Measurements from ENCODE around the gene PLEKHA4.

PLEKHA4 gene

GRCh38 chr19:48845384-48845783 lies 23.0 kb downstream of the PLEKHA4 start:
- Histone ChIP-seq H3K4me1 (no peaks in the 10 kb centered on the region), H3K36me3 (0 out of 2 replicates have a peak, but pooled peaks cover 4% of the 10 kb centered on the region), H3K27me3 (no peaks in the 10 kb centered on the region), H3K4me3 (ENCODE audit: low read depth, low read length) (no peak overlapping the region), H3K9me3 (no peaks in the 10 kb centered on the region)
- DNase-seq, result no peak
- TF ChIP-seq, protein P1, sequence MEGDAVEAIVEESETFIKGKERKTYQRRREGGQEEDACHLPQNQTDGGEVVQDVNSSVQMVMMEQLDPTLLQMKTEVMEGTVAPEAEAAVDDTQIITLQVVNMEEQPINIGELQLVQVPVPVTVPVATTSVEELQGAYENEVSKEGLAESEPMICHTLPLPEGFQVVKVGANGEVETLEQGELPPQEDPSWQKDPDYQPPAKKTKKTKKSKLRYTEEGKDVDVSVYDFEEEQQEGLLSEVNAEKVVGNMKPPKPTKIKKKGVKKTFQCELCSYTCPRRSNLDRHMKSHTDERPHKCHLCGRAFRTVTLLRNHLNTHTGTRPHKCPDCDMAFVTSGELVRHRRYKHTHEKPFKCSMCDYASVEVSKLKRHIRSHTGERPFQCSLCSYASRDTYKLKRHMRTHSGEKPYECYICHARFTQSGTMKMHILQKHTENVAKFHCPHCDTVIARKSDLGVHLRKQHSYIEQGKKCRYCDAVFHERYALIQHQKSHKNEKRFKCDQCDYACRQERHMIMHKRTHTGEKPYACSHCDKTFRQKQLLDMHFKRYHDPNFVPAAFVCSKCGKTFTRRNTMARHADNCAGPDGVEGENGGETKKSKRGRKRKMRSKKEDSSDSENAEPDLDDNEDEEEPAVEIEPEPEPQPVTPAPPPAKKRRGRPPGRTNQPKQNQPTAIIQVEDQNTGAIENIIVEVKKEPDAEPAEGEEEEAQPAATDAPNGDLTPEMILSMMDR (IDR thresholded peaks at IDR 0.05; ENCODE audit: low read depth, low read length), result no peak

DNA sequence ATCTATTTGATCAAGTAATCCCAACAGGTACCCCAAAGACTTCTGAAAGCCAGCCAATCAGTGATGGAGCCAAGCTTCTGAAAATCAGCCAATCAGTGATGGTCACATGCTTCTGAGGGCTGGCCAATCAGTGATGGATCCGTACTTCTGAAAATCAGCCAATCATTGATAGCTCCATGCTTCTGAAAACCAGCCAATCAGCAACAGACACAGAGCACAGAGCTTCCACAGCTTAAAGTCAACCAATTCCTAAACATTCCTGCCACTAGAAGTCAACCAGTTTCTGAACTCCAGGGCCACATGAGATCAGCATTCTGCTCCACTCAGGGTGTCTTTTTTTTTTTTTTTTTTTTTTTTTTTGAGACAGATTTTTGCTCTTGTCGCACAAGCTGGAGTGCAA lies 23.9 kb downstream of the PLEKHA4 start:
- Histone ChIP-seq H3K4me1 (no peaks in the 10 kb centered on the region), H3K9me3 (no peaks in the 10 kb centered on the region), H3K27me3 (no peaks in the 10 kb centered on the region), H3K36me3 (0 out of 2 replicates have a peak, but pooled peaks cover 4% of the 10 kb centered on the region), H3K4me3 (ENCODE audit: low read depth, low read length) (no peak overlapping the region)
- TF ChIP-seq, protein P1 (IDR thresholded peaks at IDR 0.05; ENCODE audit: low read depth, low read length), result no peak
- no peak for DNase-seq

DNA sequence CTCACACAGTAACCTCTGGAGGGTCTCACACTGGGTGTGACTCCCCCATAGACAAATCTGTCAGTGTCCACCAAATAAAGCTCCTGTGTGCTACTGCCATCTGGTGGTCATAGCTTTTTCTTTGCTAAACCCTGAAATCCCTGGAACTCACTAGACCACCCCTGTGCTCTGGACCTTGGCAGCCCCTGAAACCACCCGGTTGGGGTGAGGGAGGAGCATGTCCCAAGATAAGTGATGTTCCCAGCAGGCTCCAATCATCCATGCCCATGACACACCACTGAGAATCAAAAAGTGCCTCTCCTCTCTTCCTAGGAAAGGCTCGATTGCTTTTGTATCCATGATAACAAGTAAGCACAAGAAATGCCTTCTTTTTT lies 25.6 kb downstream of the PLEKHA4 start:
- H3K36me3 ChIP-seq, result 0 out of 2 replicates have a peak, but pooled peaks cover 4% of the 10 kb centered on the region
- TF ChIP-seq, protein P1 (IDR thresholded peaks at IDR 0.05; ENCODE audit: low read depth, low read length), result peak; percentile 91
- H3K4me3 ChIP-seq (ENCODE audit: low read depth, low read length), result no peak overlapping the region
- H3K4me1 ChIP-seq, result no peaks in the 10 kb centered on the region
- H3K9me3 ChIP-seq, result no peaks in the 10 kb centered on the region
- no peaks in the 10 kb centered on the region for H3K27me3 ChIP-seq
- DNase-seq, result peak; percentile 68

GRCh38 chr19:48841571-48841970 lies 26.8 kb downstream of the PLEKHA4 start:
- TF ChIP-seq, protein P1 (IDR thresholded peaks at IDR 0.05; ENCODE audit: low read depth, low read length), result no peak
- no peaks in the 10 kb centered on the region for H3K27me3 ChIP-seq
- no peak overlapping the region for H3K4me3 ChIP-seq (ENCODE audit: low read depth, low read length)

DNA sequence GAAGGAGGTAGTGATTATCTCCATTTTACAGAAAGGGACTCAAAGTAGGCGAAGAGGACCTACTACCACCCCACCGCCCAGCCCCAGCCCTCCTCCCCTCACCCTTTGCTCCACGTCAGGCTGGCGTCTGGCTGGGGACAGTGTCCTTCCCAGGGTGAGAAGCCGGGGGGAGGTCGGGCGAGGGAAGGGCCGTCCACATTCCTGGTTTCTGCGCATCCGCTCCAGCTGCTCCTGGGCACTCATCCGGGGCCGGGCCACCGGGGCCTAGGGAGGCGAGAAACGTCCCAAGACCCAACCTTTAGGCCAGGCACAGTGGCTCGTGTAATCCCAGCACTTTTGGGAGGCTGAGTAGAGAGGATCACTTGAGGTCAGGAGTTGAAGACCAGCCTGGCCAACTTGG lies 27.4 kb downstream of the PLEKHA4 start:
- Histone ChIP-seq H3K4me1 (no peaks in the 10 kb centered on the region), H3K4me3 (ENCODE audit: low read depth, low read length) (no peak overlapping the region), H3K9me3 (no peaks in the 10 kb centered on the region), H3K36me3 (0 out of 2 replicates have a peak, but pooled peaks cover 4% of the 10 kb centered on the region), H3K27me3 (no peaks in the 10 kb centered on the region)
- TF ChIP-seq, protein P1 (IDR thresholded peaks at IDR 0.05; ENCODE audit: low read depth, low read length), result no peak
- DNase-seq, result no peak

More at GRCh38 chr19:48841571-48841970, 26.8 kb downstream of the PLEKHA4 start:
- H3K4me1 ChIP-seq, result no peaks in the 10 kb centered on the region
- H3K36me3 ChIP-seq, result 0 out of 2 replicates have a peak, but pooled peaks cover 4% of the 10 kb centered on the region
- no peak for DNase-seq
- no peaks in the 10 kb centered on the region for H3K9me3 ChIP-seq

DNA sequence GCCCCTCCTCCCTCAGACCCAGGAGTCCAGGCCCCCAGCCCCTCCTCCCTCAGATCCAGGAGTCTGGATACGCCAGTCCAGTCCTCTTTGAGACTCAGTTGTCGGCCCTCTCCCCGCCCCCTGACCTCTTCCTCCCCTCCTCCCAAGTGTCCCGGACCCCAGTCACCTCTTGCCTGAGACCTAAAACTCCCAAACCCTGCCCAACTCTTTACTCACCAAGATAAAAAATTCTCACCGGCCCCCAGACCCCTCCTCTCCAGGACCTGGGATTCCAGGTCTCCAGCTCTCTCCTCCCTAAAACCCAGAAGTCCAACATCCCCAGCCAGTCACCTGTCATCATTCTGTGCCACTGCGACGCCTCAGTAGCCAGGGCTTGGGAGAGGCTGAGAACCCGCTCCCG lies 30.7 kb downstream of the PLEKHA4 start:
- peak overlapping the region; percentile 63 for H3K4me3 ChIP-seq (ENCODE audit: low read depth, low read length)
- no peaks in the 10 kb centered on the region for H3K27me3 ChIP-seq
- DNase-seq, result no peak
- TF ChIP-seq, protein P1 (IDR thresholded peaks at IDR 0.05; ENCODE audit: low read depth, low read length), result no peak
- no peaks in the 10 kb centered on the region for H3K9me3 ChIP-seq
- H3K36me3 ChIP-seq, result no peaks in the 10 kb centered on the region
- H3K4me1 ChIP-seq, result no peaks in the 10 kb centered on the region
